Karpas-422 (cell line): ENCODE results near the gene NOS2. TPM values are rescaled to one million over a fixed set of nuclear protein-coding genes. Genes with fewer than 3 reads are reported as not detected.

Experiments used
- DNase-seq: peaks from one replicate; pipeline ENCODE4 v3.0.0-alpha.2; 2015
- H2AFZ ChIP-seq: fragments of 200-600 bp; sonication (generic); 2 replicates; pipeline ENCODE4 v1.6.1; 2014; ENCODE audit warnings: antibody characterized with exemption, low read length, mixed read lengths
- H3K27ac ChIP-seq: fragments of 200-600 bp; sonication (generic); 2 replicates; pipeline ENCODE4 v1.5.1; 2014; ENCODE audit warnings: mild to moderate bottlenecking, low read length, moderate library complexity
- H3K27me3 ChIP-seq: fragments of 200-600 bp; sonication (generic); 2 replicates; pipeline ENCODE4 v1.6.1; 2014; ENCODE audit warnings: low read length, mixed read lengths
- H3K36me3 ChIP-seq: fragments of 200-600 bp; sonication (generic); 2 replicates; pipeline ENCODE4 v1.6.1; 2014; ENCODE audit warnings: low read length, mixed read lengths; ENCODE audit not compliant: insufficient read depth
- H3K4me1 ChIP-seq: fragments of 200-600 bp; sonication (generic); 2 replicates; pipeline ENCODE4 v1.6.1; 2014; ENCODE audit warnings: mild to moderate bottlenecking, low read length, mixed read lengths
- H3K4me2 ChIP-seq: fragments of 200-600 bp; sonication (generic); 2 replicates; pipeline ENCODE4 v1.6.1; 2014; ENCODE audit warnings: low read length, low read depth, mild to moderate bottlenecking; ENCODE audit not compliant: poor library complexity, severe bottlenecking
- H3K4me3 ChIP-seq: fragments of 200-600 bp; sonication (generic); 2 replicates; pipeline ENCODE4 v1.5.1; 2014; ENCODE audit warnings: mild to moderate bottlenecking, antibody characterized with exemption, low read length, mixed read lengths
- H3K79me2 ChIP-seq: fragments of 200-600 bp; sonication (generic); 2 replicates; pipeline ENCODE4 v1.6.1; 2014; ENCODE audit warnings: mild to moderate bottlenecking, low read length, mixed read lengths
- H3K9ac ChIP-seq: fragments of 200-600 bp; sonication (generic); 2 replicates; pipeline ENCODE4 v1.6.0; 2014; ENCODE audit warnings: low read length
- H3K9me2 ChIP-seq: fragments of 200-600 bp; sonication (generic), shearing (Covaris generic); replicated peaks from 2 replicates; pipeline ENCODE4 v1.6.0; 2014; ENCODE audit warnings: mild to moderate bottlenecking, low read length, moderate library complexity; ENCODE audit not compliant: insufficient read depth
- H3K9me3 ChIP-seq: fragments of 300-700, 200-600 bp; sonication (generic); 2 replicates; pipeline ENCODE4 v1.6.1; 2014; ENCODE audit warnings: low read length, mixed read lengths
- H4K20me1 ChIP-seq: fragments of 200-600 bp; sonication (generic); 2 replicates; pipeline ENCODE4 v1.6.1; 2014; ENCODE audit warnings: mild to moderate bottlenecking, antibody characterized with exemption, low read length, low read depth; ENCODE audit not compliant: insufficient read depth
- total RNA-seq: library from RNA; depleted of rRNA; stranded (reverse); fragments of >200 nt; shearing (Covaris generic); gene quantifications from 2 replicates; pipeline ENCODE4 v1.2.3, GENCODE V29; 2014; ENCODE audit warnings: low replicate concordance

NOS2 gene
- total RNA-seq, 1 experiment from 2014 or later = not detected

DNA sequence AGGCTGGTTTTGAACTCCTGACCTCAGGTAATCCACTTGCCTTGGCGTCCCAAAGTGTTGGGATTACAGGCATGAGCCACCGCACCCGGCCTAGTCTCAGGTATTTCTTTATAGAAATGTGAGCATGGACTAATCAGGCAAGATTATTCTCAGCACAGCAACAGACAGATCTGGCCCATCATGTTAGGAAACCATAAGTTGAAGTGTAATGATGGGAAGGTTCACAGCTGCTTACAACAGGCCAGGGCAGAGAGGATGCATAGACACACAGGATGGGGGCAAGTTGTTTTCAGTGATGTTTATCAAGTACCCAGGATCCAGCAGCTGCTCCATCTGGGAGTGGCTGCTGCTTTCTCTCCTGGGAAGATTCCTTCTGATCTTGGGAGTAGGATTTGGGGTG is 16.6 kb upstream of the NOS2 start:
- no peaks in the 10 kb centered on the region; the same call in 1 of the 2 replicates for H3K9me3 ChIP-seq
- H4K20me1 ChIP-seq = no peaks in the 10 kb centered on the region
- H3K79me2 ChIP-seq = no peaks in the 10 kb centered on the region
- DNase-seq = no peak
- H3K9me2 ChIP-seq = no peaks in the 10 kb centered on the region
- H3K27me3 ChIP-seq = no peaks in the 10 kb centered on the region
- no peaks in the 10 kb centered on the region for H3K36me3 ChIP-seq
- H2AFZ ChIP-seq = no peak overlapping the region
- H3K9ac ChIP-seq = no peak overlapping the region
- H3K27ac ChIP-seq = no peak overlapping the region
- no peaks in the 10 kb centered on the region for H3K4me1 ChIP-seq
- H3K4me2 ChIP-seq = no peak overlapping the region
- no peak overlapping the region for H3K4me3 ChIP-seq

DNA sequence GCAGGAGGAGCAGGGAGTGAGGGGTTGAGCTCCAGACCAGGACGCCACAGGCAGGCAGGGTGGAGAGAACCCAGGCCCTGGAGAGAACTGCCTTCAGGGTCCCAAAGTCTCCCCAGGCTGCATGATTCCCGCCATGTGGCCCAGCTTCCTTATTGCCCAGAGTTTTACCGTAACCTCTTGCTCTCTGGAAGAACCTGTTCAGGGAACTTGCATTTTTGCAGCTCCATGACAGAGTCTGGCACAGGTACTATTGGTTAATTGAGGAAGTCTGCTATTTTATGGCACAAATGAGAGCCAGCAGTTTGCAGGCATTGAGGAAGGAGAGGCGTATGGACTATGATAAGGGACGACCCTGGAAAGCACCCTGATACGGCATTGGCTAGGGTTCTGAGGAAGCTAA is 11.6 kb upstream of the NOS2 start:
- H3K36me3 ChIP-seq = no peaks in the 10 kb centered on the region
- peaks cover 4% of the 10 kb centered on the region; the same call in 1 of the 2 replicates for H3K9me3 ChIP-seq
- H3K9me2 ChIP-seq = no peaks in the 10 kb centered on the region
- H3K9ac ChIP-seq = no peak overlapping the region
- no peak overlapping the region for H2AFZ ChIP-seq
- H3K27ac ChIP-seq = no peak overlapping the region
- no peaks in the 10 kb centered on the region for H3K79me2 ChIP-seq
- no peaks in the 10 kb centered on the region for H4K20me1 ChIP-seq
- no peak overlapping the region for H3K4me2 ChIP-seq
- no peak overlapping the region for H3K4me3 ChIP-seq
- H3K4me1 ChIP-seq = peaks cover 5% of the 10 kb centered on the region; the same call in 1 of the 2 replicates
- DNase-seq = no peak
- no peaks in the 10 kb centered on the region for H3K27me3 ChIP-seq

DNA sequence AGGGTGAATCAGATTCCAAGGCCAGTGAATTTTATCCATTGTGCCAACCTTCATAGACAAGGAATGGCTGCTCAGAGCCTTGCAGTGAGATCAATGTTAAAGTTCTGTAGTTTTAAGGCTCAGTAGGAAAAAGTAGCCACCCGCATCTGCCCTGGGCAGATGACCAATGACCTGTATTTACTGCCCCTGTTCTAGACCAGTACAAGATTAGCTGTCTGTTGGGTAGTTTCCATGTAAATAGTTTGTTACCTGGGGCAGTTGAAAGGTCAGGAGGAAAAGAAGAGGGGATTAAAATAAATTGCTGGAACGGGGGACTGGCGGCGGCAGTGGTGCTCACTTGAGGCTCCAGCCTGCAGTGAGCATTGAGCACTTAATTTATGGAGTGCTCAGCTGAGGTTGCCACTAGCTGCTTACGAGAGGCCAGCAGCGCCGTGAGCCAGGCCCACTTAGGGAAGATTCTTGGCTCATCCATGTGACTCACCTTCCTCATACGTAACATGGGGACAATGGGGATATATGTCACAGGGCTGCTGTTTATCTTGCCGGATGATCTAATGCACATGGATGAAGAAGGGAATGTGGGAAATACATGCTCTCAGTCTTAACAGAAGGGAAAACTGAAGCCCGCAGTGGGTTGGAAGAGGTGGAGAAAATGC is 10.7 kb upstream of the NOS2 start:
- no peaks in the 10 kb centered on the region for H3K36me3 ChIP-seq
- no peak overlapping the region for H3K9ac ChIP-seq
- no peak overlapping the region for H3K27ac ChIP-seq
- no peak for DNase-seq
- H3K79me2 ChIP-seq = no peaks in the 10 kb centered on the region
- H3K9me3 ChIP-seq = peaks cover 4% of the 10 kb centered on the region; the same call in 1 of the 2 replicates
- H3K4me2 ChIP-seq = no peak overlapping the region
- H3K4me1 ChIP-seq = peaks cover 10% of the 10 kb centered on the region
- no peaks in the 10 kb centered on the region for H3K9me2 ChIP-seq
- no peaks in the 10 kb centered on the region for H3K27me3 ChIP-seq
- H2AFZ ChIP-seq = no peak overlapping the region
- H3K4me3 ChIP-seq = no peak overlapping the region
- no peaks in the 10 kb centered on the region for H4K20me1 ChIP-seq

GRCh38 chr17:27810211-27810901 is 10.0 kb upstream of the NOS2 start:
- Histone ChIP-seq H3K4me2 (no peak overlapping the region), H3K4me1 (peaks cover 16% of the 10 kb centered on the region), H4K20me1 (no peaks in the 10 kb centered on the region), H2AFZ (no peak overlapping the region), H3K4me3 (no peak overlapping the region), H3K79me2 (no peaks in the 10 kb centered on the region), H3K27me3 (no peaks in the 10 kb centered on the region), H3K36me3 (no peaks in the 10 kb centered on the region), H3K27ac (no peak overlapping the region), H3K9ac (no peak overlapping the region), H3K9me2 (no peaks in the 10 kb centered on the region), H3K9me3 (peaks cover 4% of the 10 kb centered on the region; the same call in 1 of the 2 replicates)
- no peak for DNase-seq

GRCh38 chr17:27809555-27809954 is 9.2 kb upstream of the NOS2 start:
- H3K79me2 ChIP-seq = no peaks in the 10 kb centered on the region
- H3K9me3 ChIP-seq = peaks cover 4% of the 10 kb centered on the region; the same call in 1 of the 2 replicates
- H3K27ac ChIP-seq = no peak overlapping the region
- no peak overlapping the region for H2AFZ ChIP-seq
- peaks cover 16% of the 10 kb centered on the region for H3K4me1 ChIP-seq
- no peak overlapping the region for H3K4me2 ChIP-seq
- no peaks in the 10 kb centered on the region for H3K9me2 ChIP-seq
- H3K4me3 ChIP-seq = no peak overlapping the region
- H3K9ac ChIP-seq = no peak overlapping the region
- H3K27me3 ChIP-seq = no peaks in the 10 kb centered on the region
- no peaks in the 10 kb centered on the region for H3K36me3 ChIP-seq
- H4K20me1 ChIP-seq = no peaks in the 10 kb centered on the region
- DNase-seq = no peak

DNA sequence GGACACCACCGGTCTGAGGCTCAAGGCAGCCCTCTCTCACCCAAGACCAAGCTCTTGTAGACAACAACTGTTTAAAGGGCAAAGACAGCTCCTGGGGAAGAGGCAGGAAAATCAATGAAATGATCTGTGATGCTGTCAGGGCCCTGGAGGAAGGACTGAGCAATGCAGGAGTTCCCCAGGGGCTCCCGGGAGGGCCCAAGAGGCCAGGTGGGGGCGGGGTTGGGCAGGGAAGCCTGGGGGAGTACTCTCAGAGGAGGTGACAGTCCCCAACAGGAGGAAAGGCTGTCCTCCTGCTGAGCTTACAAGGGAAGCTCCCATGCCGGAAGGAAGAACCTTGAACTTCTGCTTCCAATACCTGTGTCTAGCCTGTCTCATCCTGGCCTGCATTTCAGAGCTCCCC is 8.3 kb upstream of the NOS2 start:
- Histone ChIP-seq H3K9ac (no peak overlapping the region), H3K27ac (no peak overlapping the region), H4K20me1 (no peaks in the 10 kb centered on the region), H3K4me1 (peaks cover 16% of the 10 kb centered on the region), H2AFZ (no peak overlapping the region), H3K4me3 (no peak overlapping the region), H3K4me2 (no peak overlapping the region), H3K36me3 (no peaks in the 10 kb centered on the region), H3K79me2 (no peaks in the 10 kb centered on the region), H3K9me3 (peaks cover 4% of the 10 kb centered on the region; the same call in 1 of the 2 replicates), H3K9me2 (no peaks in the 10 kb centered on the region), H3K27me3 (no peaks in the 10 kb centered on the region)
- DNase-seq = no peak

DNA sequence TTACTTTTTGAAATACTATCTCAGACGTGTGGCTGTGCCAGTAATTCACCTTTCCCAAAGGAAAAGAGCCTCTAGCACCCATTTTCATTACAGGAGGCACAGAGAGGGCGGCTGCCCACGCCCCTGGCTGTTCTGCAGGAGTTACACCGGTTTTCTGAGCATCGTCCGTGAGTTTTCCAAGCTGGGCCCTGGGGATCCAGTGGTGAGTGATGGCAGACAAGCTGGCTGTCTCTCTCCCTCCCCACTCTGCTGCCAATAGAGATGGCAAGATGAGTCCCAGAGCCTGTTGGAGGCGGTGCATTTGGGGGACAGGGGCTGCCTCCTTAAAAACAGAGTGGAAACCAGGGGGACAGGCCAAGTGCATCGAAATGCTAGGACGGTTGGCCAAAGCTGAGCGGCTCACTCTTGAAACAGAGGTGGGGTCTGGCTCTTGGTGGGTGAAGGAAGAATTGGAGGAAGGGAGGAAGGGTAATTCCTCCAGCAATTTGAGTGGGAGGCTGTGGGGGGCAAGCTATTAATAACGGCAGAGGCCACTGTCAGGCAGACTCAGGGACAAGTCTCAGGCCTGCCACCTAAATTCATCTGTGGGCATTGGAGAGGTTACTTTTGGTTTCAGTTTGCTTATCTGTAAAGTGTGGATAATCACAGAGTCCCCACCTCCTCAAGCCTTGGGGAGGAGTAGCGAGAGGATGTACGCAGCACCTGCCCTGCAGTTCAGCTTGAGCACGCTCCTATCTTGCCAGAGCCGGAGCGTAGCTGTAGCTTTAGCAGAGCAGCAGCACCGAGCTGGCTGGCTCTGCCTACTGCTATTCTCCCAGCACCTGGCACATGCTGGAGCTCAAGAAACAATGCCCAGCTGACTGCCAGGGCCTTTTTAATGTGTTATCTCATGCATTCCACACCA is 7.5 kb upstream of the NOS2 start:
- Histone ChIP-seq H3K27me3 (no peaks in the 10 kb centered on the region), H3K9ac (no peak overlapping the region), H3K36me3 (no peaks in the 10 kb centered on the region), H3K4me2 (no peak overlapping the region), H2AFZ (no peak overlapping the region; the same call in 1 of the 2 replicates), H3K4me1 (peaks cover 16% of the 10 kb centered on the region), H3K79me2 (no peaks in the 10 kb centered on the region), H3K9me3 (peaks cover 4% of the 10 kb centered on the region; the same call in 1 of the 2 replicates), H3K27ac (no peak overlapping the region), H3K9me2 (no peaks in the 10 kb centered on the region), H4K20me1 (no peaks in the 10 kb centered on the region), H3K4me3 (no peak overlapping the region)
- DNase-seq = no peak
